ENCODE results near the gene EBF3.

- TF ChIP-seq SIN3A (IDR thresholded peaks at IDR 0.05; ENCODE audit: low read depth) (no peak), CEBPB (IDR thresholded peaks at IDR 0.05; ENCODE audit: low read depth) (no peak), POLR2A (IDR thresholded peaks at IDR 0.05; ENCODE audit: borderline replicate concordance, extremely low read depth, insufficient read depth, insufficient read length) (no peak), ATF3 (IDR thresholded peaks at IDR 0.05) (no peak), CTCF (IDR thresholded peaks at IDR 0.05 in 2 of 3, conservative IDR thresholded peaks at IDR 0.05 in 1 of 3; ENCODE audit: borderline replicate concordance in 1 of 3, insufficient read depth in 1 of 3, low read depth in 2 of 3, low read length in 2 of 3) (no peak), REST (IDR thresholded peaks at IDR 0.05; ENCODE audit: low read depth) (no peak)
These were observed 9.6 kb upstream of the EBF3 start for GRCh38 chr10:129973674-129974059.

All from HCT116 (cell line).